ENCODE results near the gene OGFOD2. TPM values are rescaled to one million over a fixed set of nuclear protein-coding genes. Genes with fewer than 3 reads are reported as not detected.

The OGFOD2 gene
- total and polyA plus RNA-seq, 2 of the 13 experiments (the other 11 are each of a cell fraction or from before 2014, with no cell fraction given), result 13.2 to 14.6 TPM

- TF ChIP-seq HMGXB4 (CRISPR knock-in tag; IDR thresholded peaks at IDR 0.05; ENCODE audit: borderline replicate concordance in 1 of 2, low read depth in 1 of 2) (peak in 1 of 2 experiments; percentile 75; a peak in 1 of 4 replicates), ZNF431 (CRISPR knock-in tag; IDR thresholded peaks at IDR 0.05; ENCODE audit: borderline replicate concordance, low read depth) (no peak), HMGA1 (CRISPR knock-in tag; conservative IDR thresholded peaks at IDR 0.05) (no peak), ZGPAT (CRISPR knock-in tag; IDR thresholded peaks at IDR 0.05) (no peak), ZFP82 (CRISPR knock-in tag; IDR thresholded peaks at IDR 0.05; ENCODE audit: borderline replicate concordance) (no peak), ZFP62 (CRISPR knock-in tag; IDR thresholded peaks at IDR 0.05) (no peak), POLR2A (IDR thresholded peaks at IDR 0.05; ENCODE audit: insufficient read depth in 1 of 2, low read depth in 2 of 2, low read length in 2 of 2) (no peak), SP5 (CRISPR knock-in tag; IDR thresholded peaks at IDR 0.05; ENCODE audit: borderline replicate concordance, low read depth) (no peak), GABPA (IDR thresholded peaks at IDR 0.05; ENCODE audit: low read depth, low read length) (no peak), GABPA (CRISPR knock-in tag; IDR thresholded peaks at IDR 0.05; ENCODE audit: low read depth) (no peak), ZNF143 (CRISPR knock-in tag; IDR thresholded peaks at IDR 0.05) (no peak), LCORL (IDR thresholded peaks at IDR 0.05) (no peak), LCORL (CRISPR knock-in tag; IDR thresholded peaks at IDR 0.05) (no peak), ZBTB10 (CRISPR knock-in tag; IDR thresholded peaks at IDR 0.05; ENCODE audit: borderline replicate concordance) (no peak), HNF1B (CRISPR knock-in tag; IDR thresholded peaks at IDR 0.05) (peak; percentile 63; the same call in 1 of the 2 replicates), TEAD2 (CRISPR knock-in tag; IDR thresholded peaks at IDR 0.05) (no peak), ATF2 (CRISPR knock-in tag; IDR thresholded peaks at IDR 0.05) (peak; percentile 45; the same call in 1 of the 2 replicates), KDM3A (CRISPR knock-in tag; IDR thresholded peaks at IDR 0.05; ENCODE audit: low read depth) (0 out of 2 replicates have a peak, but pooled peaks have one; percentile 49), RORA (CRISPR knock-in tag; IDR thresholded peaks at IDR 0.05) (no peak), NFE2L1 (CRISPR knock-in tag; IDR thresholded peaks at IDR 0.05; ENCODE audit: borderline replicate concordance) (no peak)
These were observed 22.8 kb upstream of the OGFOD2 start (continued) for GRCh38 chr12:122951979-122952892.

All from HepG2 (cell line).